Measurements from ENCODE around the gene RPS25.

Gene RPS25

GRCh38 chr11:119015054-119015611, 3.0 kb downstream of the RPS25 start:
- Histone ChIP-seq H3K4me3 (no peak overlapping the region), H3K27ac (no peak overlapping the region)
- no peak for TF ChIP-seq CTCF (IDR thresholded peaks at IDR 0.05)
- DNase-seq (ENCODE audit: low spot score): no peak

- Histone ChIP-seq H3K4me3 (no peak overlapping the region), H3K27ac (no peak overlapping the region)
- DNase-seq (ENCODE audit: low spot score): no peak
- TF ChIP-seq CTCF (IDR thresholded peaks at IDR 0.05): no peak
Measured at GRCh38 chr11:119014209-119014924, 3.8 kb downstream of the RPS25 start.

- DNase-seq (ENCODE audit: low spot score): no peak
- Histone ChIP-seq H3K27ac (no peak overlapping the region), H3K4me3 (no peak overlapping the region)
- no peak for TF ChIP-seq CTCF (IDR thresholded peaks at IDR 0.05)
Measured at GRCh38 chr11:119012629-119013170, 5.4 kb downstream of the RPS25 start.

- TF ChIP-seq CTCF (IDR thresholded peaks at IDR 0.05): no peak
- no peak for DNase-seq (ENCODE audit: low spot score)
- no peak overlapping the region for H3K27ac ChIP-seq
- H3K4me3 ChIP-seq: no peak overlapping the region
Measured at GRCh38 chr11:119011476-119012053, 6.6 kb downstream of the RPS25 start.

- Histone ChIP-seq H3K4me3 (no peak overlapping the region), H3K27ac (no peak overlapping the region)
- DNase-seq (ENCODE audit: low spot score): no peak
- TF ChIP-seq CTCF (IDR thresholded peaks at IDR 0.05): no peak
Measured at GRCh38 chr11:119006656-119007055, 11.5 kb downstream of the RPS25 start.

- no peak for TF ChIP-seq CTCF (IDR thresholded peaks at IDR 0.05)
- DNase-seq (ENCODE audit: low spot score): no peak
- Histone ChIP-seq H3K4me3 (no peak overlapping the region), H3K27ac (no peak overlapping the region)
Measured at GRCh38 chr11:119000906-119001305, 17.2 kb downstream of the RPS25 start.
